ENCODE data around the gene SEMA6D.
A peak's percentile ranks its signal among the peaks of the same experiment; 100 is the strongest.
"Not testable (repeated sequence)": the region's sequence is repeated elsewhere in the genome, so short reads cannot be mapped to it uniquely, and the experiment has no call there.

SEMA6D gene

DNA sequence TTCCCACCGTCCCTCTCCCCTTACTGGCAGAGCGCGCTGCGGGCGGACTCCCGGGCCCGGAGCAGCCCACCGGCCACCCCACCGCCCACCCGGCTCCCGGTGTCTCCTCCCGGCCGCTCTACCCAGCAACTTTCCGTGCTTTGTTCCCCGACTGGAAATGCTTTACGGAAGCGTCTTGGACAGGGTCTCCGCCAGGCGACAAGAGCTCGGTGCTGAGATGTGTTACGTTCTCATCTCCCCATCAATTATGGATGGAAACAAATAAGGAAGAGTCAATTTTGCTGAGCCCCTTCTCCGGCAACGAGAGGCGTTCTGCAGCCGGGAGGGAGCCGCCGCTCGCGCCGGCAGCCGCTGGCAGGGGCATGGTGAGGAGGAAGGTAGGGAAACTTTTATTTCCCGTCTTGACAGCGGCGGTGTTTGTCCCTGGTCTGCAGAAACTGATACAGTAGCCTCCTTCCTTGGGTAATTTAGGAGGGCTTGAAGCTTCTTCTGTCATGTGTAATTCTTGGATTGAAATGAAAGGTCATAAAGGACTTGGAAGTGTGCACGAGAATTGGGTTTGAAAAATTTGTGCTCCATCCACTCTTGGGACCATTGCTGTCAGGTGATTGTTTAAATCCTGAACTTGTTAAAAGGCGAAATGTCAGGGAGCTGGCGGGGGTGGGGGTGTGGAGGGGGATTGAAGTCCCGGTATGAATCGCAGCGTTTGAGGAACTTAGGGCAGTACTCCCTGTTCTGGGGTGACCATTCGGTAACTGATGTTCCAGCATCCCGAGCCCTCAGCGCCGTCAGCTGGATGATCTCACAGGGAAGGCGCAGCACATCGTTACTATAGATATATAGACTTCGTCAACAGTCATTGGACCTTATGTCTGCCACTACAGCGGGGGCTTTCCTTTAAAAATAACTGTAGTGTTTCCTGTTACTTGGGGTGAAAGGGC is 1.5 kb downstream of the SEMA6D start:
- DNase-seq = peak; percentile 51

GRCh38 chr15:47719730-47720129 is 2.4 kb downstream of the SEMA6D start:
- no peak for DNase-seq

GRCh38 chr15:47720555-47720954 is 3.2 kb downstream of the SEMA6D start:
- no peak for DNase-seq

- DNase-seq = no peak
These were observed 4.4 kb downstream of the SEMA6D start for GRCh38 chr15:47721676-47722075.

GRCh38 chr15:47724346-47724745 is 7.0 kb downstream of the SEMA6D start:
- no peak for DNase-seq

DNA sequence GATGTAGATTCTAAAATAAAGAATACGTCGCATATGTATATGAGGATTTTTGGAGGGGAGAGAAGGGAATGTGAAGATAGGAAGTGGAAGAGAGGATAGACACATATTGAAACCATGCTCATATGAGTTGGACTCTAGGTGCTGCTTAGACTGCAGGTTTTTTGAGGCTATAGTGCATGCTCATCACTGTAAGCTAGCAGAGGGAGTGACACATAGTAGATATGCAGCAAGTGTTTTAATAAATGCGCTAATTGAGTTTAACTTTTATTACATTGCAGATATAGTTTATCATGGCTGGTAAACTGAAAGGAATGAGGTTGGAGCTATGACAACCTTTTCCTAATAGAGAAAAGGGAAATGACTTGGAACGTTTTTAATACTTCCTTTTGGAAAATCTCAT is 7.7 kb downstream of the SEMA6D start:
- DNase-seq = no peak

- no peak for DNase-seq
These were observed 8.6 kb downstream of the SEMA6D start for GRCh38 chr15:47725906-47726305.

DNA sequence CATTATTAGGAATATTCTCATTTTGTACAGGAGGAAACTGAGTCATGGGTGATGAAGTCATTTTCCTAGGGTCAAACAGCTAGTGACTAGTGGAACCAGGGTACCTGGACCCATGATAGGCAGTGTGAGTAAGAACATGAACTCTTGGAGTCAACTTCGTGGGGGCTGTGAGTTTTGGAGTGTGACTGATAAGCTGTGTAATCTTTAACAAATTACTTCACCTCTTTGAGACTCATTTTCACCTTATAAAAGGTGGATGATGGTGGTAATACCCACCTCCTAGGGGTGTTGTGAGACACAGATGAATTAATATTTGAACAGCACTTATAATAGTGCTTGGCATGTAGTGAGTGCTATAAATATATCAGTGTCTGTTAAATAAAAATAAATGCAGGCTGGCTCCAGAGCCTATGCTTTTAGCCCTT is 9.1 kb downstream of the SEMA6D start:
- no peak for DNase-seq

DNA sequence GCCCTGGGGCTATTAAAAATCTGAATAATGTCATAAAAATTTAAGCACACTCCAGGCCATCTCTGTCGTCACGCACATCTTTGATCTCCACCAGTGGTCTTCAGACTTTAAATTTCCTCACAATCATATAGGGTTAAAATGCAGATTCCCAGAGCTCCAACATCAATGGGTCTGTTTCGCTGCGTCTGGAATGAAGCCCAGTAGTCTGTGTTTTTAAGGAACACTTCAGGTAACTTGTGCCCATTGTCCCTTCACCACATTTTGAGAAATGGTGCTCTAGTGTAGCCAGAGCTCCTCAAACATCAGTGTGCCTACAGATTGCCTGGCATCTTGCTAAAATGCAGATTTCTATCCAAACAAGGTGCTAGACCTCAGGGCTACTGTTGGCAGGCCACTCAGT is 9.8 kb downstream of the SEMA6D start:
- DNase-seq = no peak

GRCh38 chr15:47727676-47728075 is 10.4 kb downstream of the SEMA6D start:
- no peak for DNase-seq

GRCh38 chr15:47728426-47728825 is 11.1 kb downstream of the SEMA6D start:
- no peak for DNase-seq

DNA sequence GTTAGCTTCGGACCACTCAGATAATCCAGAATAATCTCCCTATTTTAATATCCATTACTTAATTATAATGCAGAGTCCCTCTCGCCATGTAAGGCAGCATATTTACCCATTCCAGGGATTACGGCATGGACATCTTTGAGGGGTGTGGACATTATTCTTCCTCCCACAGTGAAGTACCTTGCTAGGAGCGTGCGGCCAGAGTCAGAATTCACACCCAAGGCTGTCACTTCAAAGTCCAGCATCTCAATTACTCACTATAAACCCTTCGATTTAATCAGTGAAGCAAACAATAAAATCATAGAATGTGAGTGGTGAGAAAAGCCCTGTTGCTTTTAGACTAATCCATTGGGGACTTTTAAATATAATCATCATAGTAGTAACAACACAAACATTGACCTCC is 11.6 kb downstream of the SEMA6D start:
- no peak for DNase-seq

DNA sequence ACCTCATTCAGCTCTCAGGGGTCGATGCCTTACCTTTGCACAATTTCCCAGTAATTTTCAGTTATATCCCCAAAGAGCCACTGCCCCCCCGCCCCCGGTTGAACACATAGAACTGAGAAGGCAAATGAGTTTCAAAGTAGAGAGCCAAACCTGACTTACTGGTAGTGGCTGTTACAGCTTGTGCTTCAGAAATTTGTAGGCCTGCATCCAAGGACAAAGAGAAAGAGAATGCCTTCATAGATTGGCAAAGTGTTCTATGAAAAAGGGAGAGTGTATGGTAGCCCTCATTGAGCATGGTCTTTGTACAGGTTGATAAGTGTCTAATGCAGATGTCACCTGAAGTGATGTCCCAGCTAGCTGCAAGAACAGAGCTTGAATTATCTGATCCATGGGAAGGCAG is 13.9 kb downstream of the SEMA6D start:
- no peak for DNase-seq

GRCh38 chr15:47732248-47732647 is 14.9 kb downstream of the SEMA6D start:
- DNase-seq = no peak

GRCh38 chr15:47733085-47733484 is 15.8 kb downstream of the SEMA6D start:
- DNase-seq = no peak

- no peak for DNase-seq
These were observed 19.0 kb downstream of the SEMA6D start for GRCh38 chr15:47736143-47736786.

DNA sequence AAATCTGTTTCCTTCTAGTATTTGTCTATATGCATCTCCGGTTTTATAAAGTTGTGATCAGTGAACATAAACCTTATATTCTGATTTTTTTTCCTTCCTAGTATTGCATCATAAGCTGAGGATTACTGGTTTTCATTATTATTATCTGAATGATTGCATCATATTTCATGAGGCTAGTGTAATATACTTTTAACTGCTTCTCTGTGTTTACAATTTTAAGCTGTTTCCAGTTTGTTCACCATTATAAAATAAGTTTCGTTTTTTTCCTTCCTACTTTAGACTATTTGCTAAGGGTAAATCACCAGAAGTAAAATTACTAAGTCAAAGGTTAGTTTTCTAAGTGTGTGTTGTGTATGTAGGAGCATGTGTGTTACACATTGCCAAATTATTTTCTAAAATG is 20.2 kb downstream of the SEMA6D start:
- peak; percentile 24 for DNase-seq

- not testable (repeated sequence) for DNase-seq
These were observed 21.0 kb downstream of the SEMA6D start for GRCh38 chr15:47738144-47738825.

DNA sequence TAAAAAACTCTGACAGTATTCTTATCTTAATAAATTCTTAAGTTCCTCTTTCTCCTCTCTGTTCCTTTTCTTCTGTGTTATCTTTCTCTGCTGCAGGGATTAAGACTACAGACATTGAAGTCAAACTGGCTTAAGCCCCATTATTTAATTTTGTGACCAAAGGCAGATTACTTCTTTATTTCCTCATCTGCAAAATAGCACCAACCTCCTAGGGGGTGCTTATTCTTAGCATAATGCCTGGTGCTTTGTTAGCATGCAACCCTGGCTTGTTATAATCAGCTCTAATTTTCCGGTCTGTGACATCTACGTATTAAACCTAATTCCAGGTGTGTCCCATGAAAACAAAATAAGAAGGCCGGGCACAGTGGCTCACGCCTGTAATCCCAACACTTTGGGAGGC is 23.8 kb downstream of the SEMA6D start:
- no peak for DNase-seq

- no peak for DNase-seq
These were observed 24.6 kb downstream of the SEMA6D start for GRCh38 chr15:47741907-47742306.

- DNase-seq = no peak
These were observed 25.0 kb downstream of the SEMA6D start for GRCh38 chr15:47742334-47742733.

GRCh38 chr15:47742742-47743141 is 25.4 kb downstream of the SEMA6D start:
- DNase-seq = no peak

GRCh38 chr15:47743385-47743784 is 26.1 kb downstream of the SEMA6D start:
- no peak for DNase-seq

- no peak for DNase-seq
These were observed 26.6 kb downstream of the SEMA6D start for GRCh38 chr15:47743886-47744285.
